ENCODE data around the gene HIPK2. TPM values are rescaled to one million over a fixed set of nuclear protein-coding genes. Genes with fewer than 3 reads are reported as not detected.

HIPK2 gene
- total and polyA plus RNA-seq, 2 experiments from 2014 or later = 7.3 to 16.9 TPM

DNA sequence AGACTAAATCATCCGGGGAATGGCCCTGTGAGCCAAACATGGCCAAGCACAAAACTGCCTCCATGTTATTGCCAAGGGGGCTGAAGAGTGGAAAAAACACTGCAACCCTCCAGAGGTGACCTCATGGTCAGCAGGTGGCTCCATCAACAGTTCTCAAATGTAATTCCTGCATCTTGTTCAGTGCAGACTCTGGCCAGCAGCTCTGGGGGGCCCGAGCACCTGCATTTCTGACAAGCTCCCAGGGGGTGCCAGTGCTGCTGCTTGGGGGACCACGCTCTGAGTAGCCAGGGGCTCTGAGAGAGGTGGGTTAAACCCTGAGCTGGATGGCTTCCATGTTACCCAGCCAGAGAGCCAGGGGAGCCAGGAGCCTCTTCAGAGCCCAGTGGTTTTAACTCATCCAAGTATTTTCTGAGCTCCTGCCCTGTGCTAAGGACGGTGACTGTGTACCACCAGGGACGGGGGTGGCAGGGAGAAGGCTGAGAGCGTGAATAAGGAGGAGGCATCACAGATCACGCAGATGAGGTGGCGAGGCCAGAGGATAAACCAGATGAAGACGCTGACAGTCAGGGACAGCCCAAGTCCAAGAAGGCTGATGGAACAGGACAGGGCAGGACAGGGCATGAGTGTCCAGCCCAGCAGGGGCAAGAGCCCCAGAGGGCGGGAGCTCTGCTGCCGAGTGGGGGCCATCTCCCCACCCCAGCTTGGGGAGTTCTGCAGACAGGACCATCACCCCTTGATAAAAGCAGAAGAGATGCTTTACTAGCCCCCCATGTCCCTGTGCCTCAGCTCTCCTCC lies 201.4 kb downstream of the HIPK2 start:
- H3K27ac Mint-ChIP-seq = no peak overlapping the region
- peaks cover 2% of the 10 kb centered on the region for H3K27me3 Mint-ChIP-seq (ENCODE audit: insufficient read depth, low read depth, poor library complexity)
- Histone ChIP-seq H3K36me3 (ENCODE audit: insufficient read depth) (no peaks in the 10 kb centered on the region), H3K4me1 (ENCODE audit: insufficient read depth) (no peaks in the 10 kb centered on the region), H2AFZ (no peak overlapping the region), H3K4me2 (no peak overlapping the region), H3K79me2 (replicated peaks; ENCODE audit: insufficient read depth) (no peaks in the 10 kb centered on the region), H3K27ac (ENCODE audit: low read depth) (no peak overlapping the region), H3K4me3 (no peak overlapping the region), H3K27me3 (ENCODE audit: insufficient read depth) (no peaks in the 10 kb centered on the region), H3K9me2 (ENCODE audit: insufficient read depth) (no peaks in the 10 kb centered on the region), H4K20me1 (replicated peaks; ENCODE audit: insufficient read depth) (no peaks in the 10 kb centered on the region), H3F3A (replicated peaks; ENCODE audit: low read depth) (no peaks in the 10 kb centered on the region)
- no peaks in the 10 kb centered on the region for H3K4me1 Mint-ChIP-seq
- no peak overlapping the region for H3K4me3 Mint-ChIP-seq
- H3K9me3 Mint-ChIP-seq = no peaks in the 10 kb centered on the region
- no peak for ATAC-seq
- no peak for TF ChIP-seq EZH2 (IDR thresholded peaks at IDR 0.05; ENCODE audit: low read depth, unreplicated experiment)
- TF ChIP-seq, protein P1, sequence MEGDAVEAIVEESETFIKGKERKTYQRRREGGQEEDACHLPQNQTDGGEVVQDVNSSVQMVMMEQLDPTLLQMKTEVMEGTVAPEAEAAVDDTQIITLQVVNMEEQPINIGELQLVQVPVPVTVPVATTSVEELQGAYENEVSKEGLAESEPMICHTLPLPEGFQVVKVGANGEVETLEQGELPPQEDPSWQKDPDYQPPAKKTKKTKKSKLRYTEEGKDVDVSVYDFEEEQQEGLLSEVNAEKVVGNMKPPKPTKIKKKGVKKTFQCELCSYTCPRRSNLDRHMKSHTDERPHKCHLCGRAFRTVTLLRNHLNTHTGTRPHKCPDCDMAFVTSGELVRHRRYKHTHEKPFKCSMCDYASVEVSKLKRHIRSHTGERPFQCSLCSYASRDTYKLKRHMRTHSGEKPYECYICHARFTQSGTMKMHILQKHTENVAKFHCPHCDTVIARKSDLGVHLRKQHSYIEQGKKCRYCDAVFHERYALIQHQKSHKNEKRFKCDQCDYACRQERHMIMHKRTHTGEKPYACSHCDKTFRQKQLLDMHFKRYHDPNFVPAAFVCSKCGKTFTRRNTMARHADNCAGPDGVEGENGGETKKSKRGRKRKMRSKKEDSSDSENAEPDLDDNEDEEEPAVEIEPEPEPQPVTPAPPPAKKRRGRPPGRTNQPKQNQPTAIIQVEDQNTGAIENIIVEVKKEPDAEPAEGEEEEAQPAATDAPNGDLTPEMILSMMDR (conservative IDR thresholded peaks at IDR 0.05; ENCODE audit: low read depth in 2 of 2) = no peak
- TF ChIP-seq NANOG (IDR thresholded peaks at IDR 0.05; ENCODE audit: borderline replicate concordance) = no peak
- TF ChIP-seq JUNB (IDR thresholded peaks at IDR 0.05; ENCODE audit: unreplicated experiment) = no peak
- TF ChIP-seq STAT1 (IDR thresholded peaks at IDR 0.05; ENCODE audit: unreplicated experiment) = no peak
- TF ChIP-seq, protein P2, sequence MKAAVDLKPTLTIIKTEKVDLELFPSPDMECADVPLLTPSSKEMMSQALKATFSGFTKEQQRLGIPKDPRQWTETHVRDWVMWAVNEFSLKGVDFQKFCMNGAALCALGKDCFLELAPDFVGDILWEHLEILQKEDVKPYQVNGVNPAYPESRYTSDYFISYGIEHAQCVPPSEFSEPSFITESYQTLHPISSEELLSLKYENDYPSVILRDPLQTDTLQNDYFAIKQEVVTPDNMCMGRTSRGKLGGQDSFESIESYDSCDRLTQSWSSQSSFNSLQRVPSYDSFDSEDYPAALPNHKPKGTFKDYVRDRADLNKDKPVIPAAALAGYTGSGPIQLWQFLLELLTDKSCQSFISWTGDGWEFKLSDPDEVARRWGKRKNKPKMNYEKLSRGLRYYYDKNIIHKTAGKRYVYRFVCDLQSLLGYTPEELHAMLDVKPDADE (IDR thresholded peaks at IDR 0.05) = no peak
- no peak for TF ChIP-seq EZH2phosphoT487 (IDR thresholded peaks at IDR 0.05; ENCODE audit: unreplicated experiment)
- no peak for TF ChIP-seq POLR2AphosphoS5 (IDR thresholded peaks at IDR 0.05; ENCODE audit: low read depth)
- no peaks in the 10 kb centered on the region for H3K36me3 Mint-ChIP-seq (ENCODE audit: low read depth)
- no peak for DNase-seq (ENCODE audit: low spot score)

DNA sequence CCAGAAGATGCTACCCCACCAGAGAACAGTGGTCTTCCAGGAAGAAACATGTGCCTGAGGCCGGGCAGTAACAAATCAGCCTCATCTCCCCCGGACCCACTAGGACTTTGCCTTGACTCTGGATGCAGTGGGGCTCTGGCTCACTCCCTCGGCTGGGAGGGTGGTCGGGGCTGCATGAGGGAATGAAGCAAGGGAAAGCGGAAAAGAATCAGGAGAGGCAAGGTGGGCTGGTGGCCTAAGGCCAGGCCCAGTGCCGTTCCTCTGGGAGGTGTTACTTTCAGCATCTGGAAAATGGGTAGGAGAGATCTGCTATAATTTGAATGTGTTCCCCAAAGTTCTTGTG lies 202.5 kb downstream of the HIPK2 start:
- Histone ChIP-seq H3K36me3 (ENCODE audit: insufficient read depth) (no peaks in the 10 kb centered on the region), H3K9me2 (ENCODE audit: insufficient read depth) (no peaks in the 10 kb centered on the region), H4K20me1 (replicated peaks; ENCODE audit: insufficient read depth) (no peaks in the 10 kb centered on the region), H3K4me3 (no peak overlapping the region), H2AFZ (no peak overlapping the region), H3F3A (replicated peaks; ENCODE audit: low read depth) (no peaks in the 10 kb centered on the region), H3K27me3 (ENCODE audit: insufficient read depth) (no peaks in the 10 kb centered on the region), H3K27ac (ENCODE audit: low read depth) (no peak overlapping the region), H3K4me1 (ENCODE audit: insufficient read depth) (no peaks in the 10 kb centered on the region), H3K79me2 (replicated peaks; ENCODE audit: insufficient read depth) (no peaks in the 10 kb centered on the region), H3K4me2 (no peak overlapping the region)
- Mint-ChIP-seq H3K36me3 (ENCODE audit: low read depth) (no peaks in the 10 kb centered on the region), H3K4me3 (no peak overlapping the region), H3K27me3 (ENCODE audit: insufficient read depth, low read depth, poor library complexity) (peaks cover 2% of the 10 kb centered on the region), H3K9me3 (no peaks in the 10 kb centered on the region), H3K27ac (no peak overlapping the region), H3K4me1 (peaks cover 4% of the 10 kb centered on the region; the same call in 1 of the 3 replicates)
- no peak for DNase-seq (ENCODE audit: low spot score)
- ATAC-seq = no peak
- TF ChIP-seq, protein P3, sequence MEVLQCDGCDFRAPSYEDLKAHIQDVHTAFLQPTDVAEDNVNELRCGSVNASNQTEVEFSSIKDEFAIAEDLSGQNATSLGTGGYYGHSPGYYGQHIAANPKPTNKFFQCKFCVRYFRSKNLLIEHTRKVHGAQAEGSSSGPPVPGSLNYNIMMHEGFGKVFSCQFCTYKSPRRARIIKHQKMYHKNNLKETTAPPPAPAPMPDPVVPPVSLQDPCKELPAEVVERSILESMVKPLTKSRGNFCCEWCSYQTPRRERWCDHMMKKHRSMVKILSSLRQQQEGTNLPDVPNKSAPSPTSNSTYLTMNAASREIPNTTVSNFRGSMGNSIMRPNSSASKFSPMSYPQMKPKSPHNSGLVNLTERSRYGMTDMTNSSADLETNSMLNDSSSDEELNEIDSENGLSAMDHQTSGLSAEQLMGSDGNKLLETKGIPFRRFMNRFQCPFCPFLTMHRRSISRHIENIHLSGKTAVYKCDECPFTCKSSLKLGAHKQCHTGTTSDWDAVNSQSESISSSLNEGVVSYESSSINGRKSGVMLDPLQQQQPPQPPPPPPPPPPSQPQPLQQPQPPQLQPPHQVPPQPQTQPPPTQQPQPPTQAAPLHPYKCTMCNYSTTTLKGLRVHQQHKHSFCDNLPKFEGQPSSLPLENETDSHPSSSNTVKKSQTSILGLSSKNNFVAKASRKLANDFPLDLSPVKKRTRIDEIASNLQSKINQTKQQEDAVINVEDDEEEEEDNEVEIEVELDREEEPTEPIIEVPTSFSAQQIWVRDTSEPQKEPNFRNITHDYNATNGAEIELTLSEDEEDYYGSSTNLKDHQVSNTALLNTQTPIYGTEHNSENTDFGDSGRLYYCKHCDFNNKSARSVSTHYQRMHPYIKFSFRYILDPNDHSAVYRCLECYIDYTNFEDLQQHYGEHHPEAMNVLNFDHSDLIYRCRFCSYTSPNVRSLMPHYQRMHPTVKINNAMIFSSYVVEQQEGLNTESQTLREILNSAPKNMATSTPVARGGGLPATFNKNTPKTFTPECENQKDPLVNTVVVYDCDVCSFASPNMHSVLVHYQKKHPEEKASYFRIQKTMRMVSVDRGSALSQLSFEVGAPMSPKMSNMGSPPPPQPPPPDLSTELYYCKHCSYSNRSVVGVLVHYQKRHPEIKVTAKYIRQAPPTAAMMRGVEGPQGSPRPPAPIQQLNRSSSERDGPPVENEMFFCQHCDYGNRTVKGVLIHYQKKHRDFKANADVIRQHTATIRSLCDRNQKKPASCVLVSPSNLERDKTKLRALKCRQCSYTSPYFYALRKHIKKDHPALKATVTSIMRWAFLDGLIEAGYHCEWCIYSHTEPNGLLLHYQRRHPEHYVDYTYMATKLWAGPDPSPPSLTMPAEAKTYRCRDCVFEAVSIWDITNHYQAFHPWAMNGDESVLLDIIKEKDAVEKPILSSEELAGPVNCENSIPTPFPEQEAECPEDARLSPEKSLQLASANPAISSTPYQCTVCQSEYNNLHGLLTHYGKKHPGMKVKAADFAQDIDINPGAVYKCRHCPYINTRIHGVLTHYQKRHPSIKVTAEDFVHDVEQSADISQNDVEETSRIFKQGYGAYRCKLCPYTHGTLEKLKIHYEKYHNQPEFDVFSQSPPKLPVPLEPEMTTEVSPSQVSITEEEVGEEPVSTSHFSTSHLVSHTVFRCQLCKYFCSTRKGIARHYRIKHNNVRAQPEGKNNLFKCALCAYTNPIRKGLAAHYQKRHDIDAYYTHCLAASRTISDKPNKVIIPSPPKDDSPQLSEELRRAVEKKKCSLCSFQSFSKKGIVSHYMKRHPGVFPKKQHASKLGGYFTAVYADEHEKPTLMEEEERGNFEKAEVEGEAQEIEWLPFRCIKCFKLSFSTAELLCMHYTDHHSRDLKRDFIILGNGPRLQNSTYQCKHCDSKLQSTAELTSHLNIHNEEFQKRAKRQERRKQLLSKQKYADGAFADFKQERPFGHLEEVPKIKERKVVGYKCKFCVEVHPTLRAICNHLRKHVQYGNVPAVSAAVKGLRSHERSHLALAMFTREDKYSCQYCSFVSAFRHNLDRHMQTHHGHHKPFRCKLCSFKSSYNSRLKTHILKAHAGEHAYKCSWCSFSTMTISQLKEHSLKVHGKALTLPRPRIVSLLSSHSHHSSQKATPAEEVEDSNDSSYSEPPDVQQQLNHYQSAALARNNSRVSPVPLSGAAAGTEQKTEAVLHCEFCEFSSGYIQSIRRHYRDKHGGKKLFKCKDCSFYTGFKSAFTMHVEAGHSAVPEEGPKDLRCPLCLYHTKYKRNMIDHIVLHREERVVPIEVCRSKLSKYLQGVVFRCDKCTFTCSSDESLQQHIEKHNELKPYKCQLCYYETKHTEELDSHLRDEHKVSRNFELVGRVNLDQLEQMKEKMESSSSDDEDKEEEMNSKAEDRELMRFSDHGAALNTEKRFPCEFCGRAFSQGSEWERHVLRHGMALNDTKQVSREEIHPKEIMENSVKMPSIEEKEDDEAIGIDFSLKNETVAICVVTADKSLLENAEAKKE (CRISPR knock-in tag; IDR thresholded peaks at IDR 0.05) = no peak
- TF ChIP-seq, protein P1 (conservative IDR thresholded peaks at IDR 0.05; ENCODE audit: low read depth in 2 of 2) = no peak
- TF ChIP-seq ZNF331 (CRISPR knock-in tag; IDR thresholded peaks at IDR 0.05; ENCODE audit: low read depth) = no peak

All from GM23338 (cell line).